ENCODE measurements around the gene SLC1A4. TPM values are rescaled to one million over a fixed set of nuclear protein-coding genes. Genes with fewer than 3 reads are reported as not detected.

The SLC1A4 gene
- total RNA-seq (10 to 100 TPM in 1 of 2 donors, 1 to 10 TPM in 1; 7.5 to 27.4 TPM), polyA plus RNA-seq (1 to 10 TPM; 6.3 to 8.7 TPM)
- long read RNA-seq, donor 1, full-length matches to known transcripts = 1 of 1 reads
- long read RNA-seq, donor 1, partial matches to known transcripts = 0 of 1 reads
- long read RNA-seq, donor 1, other reads (novel, unspliced or antisense) = 0 of 1 reads
- long read RNA-seq, donor 2, partial matches to known transcripts = 54 of 54 reads
- long read RNA-seq, donor 2, other reads (novel, unspliced or antisense) = 0 of 54 reads
- long read RNA-seq, donor 3, full-length matches to known transcripts = 1 of 68 reads
- long read RNA-seq, donor 3, partial matches to known transcripts = 10 of 68 reads
- long read RNA-seq, donor 3, other reads (novel, unspliced or antisense) = 57 of 68 reads
- long read RNA-seq, donor 4 = 0 reads
- long read RNA-seq, donor 5, full-length matches to known transcripts = 1 of 217 reads
- long read RNA-seq, donor 5, partial matches to known transcripts = 211 of 217 reads
- long read RNA-seq, donor 5, other reads (novel, unspliced or antisense) = 5 of 217 reads

DNA sequence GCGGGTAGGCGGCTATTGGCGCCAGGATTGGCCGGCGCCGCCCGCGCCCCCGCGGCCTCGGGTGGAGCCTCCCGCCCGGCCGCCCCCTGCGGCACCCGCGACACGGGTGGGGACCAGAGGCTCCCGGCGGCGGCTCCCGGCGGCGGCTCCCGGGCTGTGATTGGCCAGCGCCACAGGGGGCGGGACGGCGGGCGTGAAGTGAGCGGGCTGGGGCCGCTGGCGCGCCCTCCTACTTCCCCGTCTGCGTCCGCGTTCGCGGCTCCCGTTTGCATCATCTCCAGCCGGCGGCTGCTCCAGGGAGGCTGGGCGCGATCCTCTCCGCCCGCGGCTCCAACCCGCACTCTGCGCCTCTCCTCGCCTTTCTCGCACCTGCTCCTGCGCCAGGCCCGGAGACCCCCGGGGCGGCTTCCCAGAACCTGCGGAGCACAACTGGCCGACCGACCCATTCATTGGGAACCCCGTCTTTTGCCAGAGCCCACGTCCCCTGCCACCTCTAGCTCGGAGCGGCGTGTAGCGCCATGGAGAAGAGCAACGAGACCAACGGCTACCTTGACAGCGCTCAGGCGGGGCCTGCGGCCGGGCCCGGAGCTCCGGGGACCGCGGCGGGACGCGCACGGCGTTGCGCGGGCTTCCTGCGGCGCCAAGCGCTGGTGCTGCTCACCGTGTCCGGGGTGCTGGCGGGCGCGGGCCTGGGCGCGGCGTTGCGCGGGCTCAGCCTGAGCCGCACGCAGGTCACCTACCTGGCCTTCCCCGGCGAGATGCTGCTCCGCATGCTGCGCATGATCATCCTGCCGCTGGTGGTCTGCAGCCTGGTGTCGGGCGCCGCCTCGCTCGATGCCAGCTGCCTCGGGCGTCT, at the start of gene SLC1A4:
TSS of gene SLC1A4 (plus strand) at position 274 of the 856 bp plus-strand sequence. CDS start at position 519, 245 bp downstream.
- Histone ChIP-seq H3K36me3 (ENCODE audit: control insufficient read depth in 4 of 4, insufficient read depth in 4 of 4, low read length in 4 of 4) (peaks cover 0 to 1% (median 0%) of the 10 kb centered on the region in 4 donors), H3K27me3 (ENCODE audit: control insufficient read depth in 3 of 3, insufficient read depth in 3 of 3, low read length in 2 of 3) (peaks cover 0 to 3% (median 0%) of the 10 kb centered on the region in 3 donors), H3K9ac (ENCODE audit: insufficient read depth in 1 of 2, low read length in 2 of 2) (peak within 1 kb of the TSS; percentile 72 to 73), H3K9me3 (ENCODE audit: control insufficient read depth in 4 of 4, insufficient read depth in 3 of 4, low read length in 3 of 4) (no peaks in the 10 kb centered on the region), H3K4me3 (peak within 1 kb of the TSS; percentile 69), H3K4me1 (ENCODE audit: control insufficient read depth in 5 of 5, insufficient read depth in 5 of 5, low read length in 5 of 5) (peaks cover 0 to 18% (median 8%) of the 10 kb centered on the region in 5 donors), H3K27ac (ENCODE audit: low read depth in 1 of 2, low read length in 1 of 2) (peak within 1 kb of the TSS; percentile 98 to 100)
- peak; percentile 86 to 94 (median 90) for DNase-seq
- peak; percentile 95 for ATAC-seq (ENCODE audit: insufficient read depth, low FRiP score)
- WGBS, 2 donors = 1% methylated on average over 56 to 109 of the region's 109 CpGs
- TF ChIP-seq, protein P1, sequence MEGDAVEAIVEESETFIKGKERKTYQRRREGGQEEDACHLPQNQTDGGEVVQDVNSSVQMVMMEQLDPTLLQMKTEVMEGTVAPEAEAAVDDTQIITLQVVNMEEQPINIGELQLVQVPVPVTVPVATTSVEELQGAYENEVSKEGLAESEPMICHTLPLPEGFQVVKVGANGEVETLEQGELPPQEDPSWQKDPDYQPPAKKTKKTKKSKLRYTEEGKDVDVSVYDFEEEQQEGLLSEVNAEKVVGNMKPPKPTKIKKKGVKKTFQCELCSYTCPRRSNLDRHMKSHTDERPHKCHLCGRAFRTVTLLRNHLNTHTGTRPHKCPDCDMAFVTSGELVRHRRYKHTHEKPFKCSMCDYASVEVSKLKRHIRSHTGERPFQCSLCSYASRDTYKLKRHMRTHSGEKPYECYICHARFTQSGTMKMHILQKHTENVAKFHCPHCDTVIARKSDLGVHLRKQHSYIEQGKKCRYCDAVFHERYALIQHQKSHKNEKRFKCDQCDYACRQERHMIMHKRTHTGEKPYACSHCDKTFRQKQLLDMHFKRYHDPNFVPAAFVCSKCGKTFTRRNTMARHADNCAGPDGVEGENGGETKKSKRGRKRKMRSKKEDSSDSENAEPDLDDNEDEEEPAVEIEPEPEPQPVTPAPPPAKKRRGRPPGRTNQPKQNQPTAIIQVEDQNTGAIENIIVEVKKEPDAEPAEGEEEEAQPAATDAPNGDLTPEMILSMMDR (IDR thresholded peaks at IDR 0.05; ENCODE audit: control extremely low read depth, extremely low read depth) = no peak

DNA sequence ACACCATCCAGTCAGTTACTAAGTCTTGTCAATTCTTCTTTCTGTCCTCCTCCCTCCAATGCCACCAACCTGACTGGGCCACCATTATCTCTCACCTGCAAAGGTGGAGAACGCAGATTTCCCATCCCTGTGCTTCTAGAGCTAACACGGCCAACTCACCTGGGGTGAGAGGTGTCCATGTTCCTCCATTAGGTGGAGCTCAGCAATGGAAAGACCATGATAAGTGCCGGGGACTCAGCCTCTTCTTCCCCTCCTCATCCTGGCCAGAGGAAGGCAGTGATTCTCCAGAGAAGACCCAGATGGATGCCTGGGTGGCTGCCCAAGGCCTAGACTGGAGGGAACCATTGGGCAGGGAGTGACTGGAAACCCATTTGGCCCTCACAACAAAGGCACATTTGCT, 48.1 kb upstream of the SLC1A4 start:
- no peak for DNase-seq
- no peak for ATAC-seq (ENCODE audit: insufficient read depth, low FRiP score)
- Histone ChIP-seq H3K4me3 (no peak overlapping the region), H3K27me3 (ENCODE audit: control insufficient read depth in 3 of 3, insufficient read depth in 3 of 3, low read length in 2 of 3) (no peaks in the 10 kb centered on the region), H3K9ac (ENCODE audit: insufficient read depth in 1 of 2, low read length in 2 of 2) (no peak overlapping the region), H3K27ac (ENCODE audit: low read depth in 1 of 2, low read length in 1 of 2) (no peak overlapping the region), H3K36me3 (ENCODE audit: control insufficient read depth in 4 of 4, insufficient read depth in 4 of 4, low read length in 4 of 4) (no peaks in the 10 kb centered on the region), H3K4me1 (ENCODE audit: control insufficient read depth in 5 of 5, insufficient read depth in 5 of 5, low read length in 5 of 5) (peaks cover 0 to 1% (median under 1%) of the 10 kb centered on the region in 5 donors), H3K9me3 (ENCODE audit: control insufficient read depth in 4 of 4, insufficient read depth in 3 of 4, low read length in 3 of 4) (no peaks in the 10 kb centered on the region)
- TF ChIP-seq, protein P1 (IDR thresholded peaks at IDR 0.05; ENCODE audit: control extremely low read depth, extremely low read depth) = no peak
- WGBS, 2 donors = 92 to 94% methylated on average over 3 of the region's 3 CpGs

DNA sequence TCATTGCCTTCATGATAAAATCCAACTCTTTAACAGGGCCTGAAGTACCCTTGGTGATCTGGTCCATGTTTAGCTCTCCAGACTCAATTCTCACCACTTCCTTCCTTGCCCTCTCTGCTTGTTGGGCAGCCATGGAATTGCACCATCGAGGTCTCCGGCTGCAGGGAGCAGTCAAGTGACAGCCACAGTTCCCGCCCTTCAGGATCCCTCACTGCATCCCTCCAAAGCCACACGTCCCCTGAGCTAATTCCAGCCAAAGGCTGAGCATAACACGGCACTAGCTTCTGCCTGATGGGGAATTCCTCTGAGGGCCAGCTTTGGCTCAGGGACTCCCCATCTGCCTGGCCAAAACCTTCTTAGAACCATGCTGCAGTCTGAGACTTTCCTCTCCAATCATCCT, 47.4 kb upstream of the SLC1A4 start:
- Histone ChIP-seq H3K4me1 (ENCODE audit: control insufficient read depth in 5 of 5, insufficient read depth in 5 of 5, low read length in 5 of 5) (peaks cover 0 to 8% (median 4%) of the 10 kb centered on the region in 5 donors), H3K9ac (ENCODE audit: insufficient read depth in 1 of 2, low read length in 2 of 2) (no peak overlapping the region), H3K4me3 (no peak overlapping the region), H3K27ac (ENCODE audit: low read depth in 1 of 2, low read length in 1 of 2) (no peak overlapping the region), H3K27me3 (ENCODE audit: control insufficient read depth in 3 of 3, insufficient read depth in 3 of 3, low read length in 2 of 3) (no peaks in the 10 kb centered on the region), H3K36me3 (ENCODE audit: control insufficient read depth in 4 of 4, insufficient read depth in 4 of 4, low read length in 4 of 4) (no peaks in the 10 kb centered on the region), H3K9me3 (ENCODE audit: control insufficient read depth in 4 of 4, insufficient read depth in 3 of 4, low read length in 3 of 4) (no peaks in the 10 kb centered on the region)
- TF ChIP-seq, protein P1 (IDR thresholded peaks at IDR 0.05; ENCODE audit: control extremely low read depth, extremely low read depth) = no peak
- no peak for DNase-seq
- WGBS, 2 donors = 30 to 63% methylated on average over 5 of the region's 5 CpGs
- no peak for ATAC-seq (ENCODE audit: insufficient read depth, low FRiP score)

All from lung (tissue), 16 donors.